Choroid plexus epithelial cell (primary cell): Measurements from ENCODE around the gene KRT76.
"Not testable (repeated sequence)": the region's sequence is repeated elsewhere in the genome, so short reads cannot be mapped to it uniquely, and the experiment has no call there.

Experiments
- DNase-seq: peaks from one replicate; pipeline ENCODE4 v3.0.0-alpha.2; 2010; ENCODE audit warnings: low read depth
- H3K4me3 ChIP-seq: 2 replicates; pipeline ENCODE4 v1.5.1; 2011; ENCODE audit warnings: low read depth, mild to moderate bottlenecking, control low read depth, low read length, moderate library complexity
- CTCF ChIP-seq: conservative IDR thresholded peaks from 2 replicates; pipeline ENCODE4 v1.5.1; 2011; ENCODE audit warnings: low read depth, mild to moderate bottlenecking, control low read depth, inconsistent platforms, low read length, moderate library complexity

Gene KRT76

GRCh38 chr12:52765702-52766101, 11.4 kb downstream of the KRT76 start:
- no peak overlapping the region for H3K4me3 ChIP-seq
- TF ChIP-seq CTCF, result no peak
- DNase-seq, result no peak

- DNase-seq, result no peak
- no peak overlapping the region for H3K4me3 ChIP-seq
- TF ChIP-seq CTCF, result no peak
Measured at GRCh38 chr12:52763991-52764390, 13.2 kb downstream of the KRT76 start.

GRCh38 chr12:52763036-52763659, 14.0 kb downstream of the KRT76 start:
- no peak for DNase-seq
- H3K4me3 ChIP-seq, result no peak overlapping the region
- no peak for TF ChIP-seq CTCF

GRCh38 chr12:52761802-52762201, 15.3 kb downstream of the KRT76 start:
- DNase-seq, result no peak
- no peak overlapping the region for H3K4me3 ChIP-seq
- no peak for TF ChIP-seq CTCF

- DNase-seq, H3K4me3 ChIP-seq: not testable (repeated sequence)
Measured at GRCh38 chr12:52761218-52761617, 15.9 kb downstream of the KRT76 start.

GRCh38 chr12:52760623-52761022, 16.5 kb downstream of the KRT76 start:
- TF ChIP-seq CTCF, result no peak
- no peak overlapping the region for H3K4me3 ChIP-seq
- DNase-seq, result no peak

- H3K4me3 ChIP-seq, result no peak overlapping the region
- no peak for DNase-seq
- TF ChIP-seq CTCF, result no peak
Measured at GRCh38 chr12:52759695-52760094, 17.4 kb downstream of the KRT76 start.
